ENCODE results near the gene MAN2B2.

DNA sequence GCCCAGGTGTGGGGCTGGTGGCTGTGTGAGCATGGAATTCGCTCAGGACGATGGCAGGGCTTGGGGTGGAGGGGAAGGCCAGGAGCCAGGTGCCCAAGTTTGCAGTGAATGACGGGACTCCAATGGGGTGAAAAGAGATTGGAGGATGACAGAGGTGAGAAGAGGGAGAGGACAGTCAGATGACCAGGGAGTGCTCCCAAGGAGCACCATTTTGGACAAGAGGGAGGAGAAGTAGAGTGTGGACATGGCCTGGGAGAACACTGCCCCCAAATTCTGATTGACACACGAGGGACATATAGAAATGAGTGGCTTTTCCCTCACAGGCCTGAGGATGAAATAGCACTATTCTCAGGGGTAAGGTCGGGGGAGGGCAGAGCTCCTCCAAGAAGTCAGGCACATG, 72.2 kb downstream of the MAN2B2 start:
- TF ChIP-seq CTCF (IDR thresholded peaks at IDR 0.05) = no peak
- TF ChIP-seq EP300 (IDR thresholded peaks at IDR 0.05) = no peak
- TF ChIP-seq POLR2A (IDR thresholded peaks at IDR 0.05) = no peak
